Nephron progenitor cell (in vitro differentiated cells): Measurements from ENCODE around the gene CLASRP.

ENCODE experiments used
- DNase-seq: peaks from one replicate; pipeline ENCODE4 v3.0.0; 2021
- H3K27ac Mint-ChIP-seq: 2 replicates; pipeline ENCODE4 v1.8.0; 2021; ENCODE audit warnings: mild to moderate bottlenecking, moderate library complexity, mixed read lengths
- H3K27me3 Mint-ChIP-seq: 2 replicates; pipeline ENCODE4 v1.8.0; 2021; ENCODE audit warnings: mild to moderate bottlenecking, low read depth, mixed read lengths; ENCODE audit not compliant: poor library complexity
- H3K36me3 Mint-ChIP-seq: 2 replicates; pipeline ENCODE4 v1.8.0; 2021; ENCODE audit warnings: low read depth, mixed read lengths
- H3K4me1 Mint-ChIP-seq: 2 replicates; pipeline ENCODE4 v1.8.0; 2021; ENCODE audit warnings: mixed read lengths
- H3K4me3 Mint-ChIP-seq: 2 replicates; pipeline ENCODE4 v1.8.0; 2021; ENCODE audit warnings: mild to moderate bottlenecking, moderate library complexity, mixed read lengths
- H3K9me3 Mint-ChIP-seq: 2 replicates; pipeline ENCODE4 v1.8.0; 2021; ENCODE audit warnings: mild to moderate bottlenecking, moderate library complexity, mixed read lengths
- CTCF ChIP-seq: fragments of 200-600 bp; sonication (generic); IDR thresholded peaks from 2 replicates; pipeline ENCODE4 v1.5.0; 2021; ENCODE audit warnings: antibody characterized with exemption

Gene CLASRP

GRCh38 chr19:45027371-45027770 is 11.5 kb upstream of the CLASRP start:
- DNase-seq, result no peak
- H3K27ac Mint-ChIP-seq, result no peak overlapping the region
- no peaks in the 10 kb centered on the region for H3K9me3 Mint-ChIP-seq
- peaks cover 10% of the 10 kb centered on the region for H3K36me3 Mint-ChIP-seq
- no peaks in the 10 kb centered on the region for H3K27me3 Mint-ChIP-seq
- H3K4me3 Mint-ChIP-seq, result no peak overlapping the region
- no peak for TF ChIP-seq CTCF
- no peaks in the 10 kb centered on the region for H3K4me1 Mint-ChIP-seq

GRCh38 chr19:45030825-45031224 is 8.0 kb upstream of the CLASRP start:
- Mint-ChIP-seq H3K9me3 (no peaks in the 10 kb centered on the region), H3K27me3 (no peaks in the 10 kb centered on the region), H3K4me1 (no peaks in the 10 kb centered on the region), H3K36me3 (peaks cover 22% of the 10 kb centered on the region), H3K4me3 (no peak overlapping the region), H3K27ac (no peak overlapping the region)
- TF ChIP-seq CTCF, result no peak
- no peak for DNase-seq

- DNase-seq, result no peak
- H3K27ac Mint-ChIP-seq, result no peak overlapping the region
These were observed 6.4 kb upstream of the CLASRP start for GRCh38 chr19:45032421-45032820.

GRCh38 chr19:45035755-45036154 is 3.1 kb upstream of the CLASRP start:
- no peak overlapping the region for H3K4me3 Mint-ChIP-seq
- H3K36me3 Mint-ChIP-seq, result peaks cover 24% of the 10 kb centered on the region
- H3K4me1 Mint-ChIP-seq, result peaks cover 21% of the 10 kb centered on the region
- DNase-seq, result no peak
- H3K27me3 Mint-ChIP-seq, result no peaks in the 10 kb centered on the region
- no peak overlapping the region for H3K27ac Mint-ChIP-seq
- no peak for TF ChIP-seq CTCF
- no peaks in the 10 kb centered on the region for H3K9me3 Mint-ChIP-seq

More at GRCh38 chr19:45032421-45032820, 6.4 kb upstream of the CLASRP start:
- no peak for TF ChIP-seq CTCF
- no peaks in the 10 kb centered on the region for H3K27me3 Mint-ChIP-seq
- H3K4me3 Mint-ChIP-seq, result no peak overlapping the region
- peaks cover 22% of the 10 kb centered on the region for H3K36me3 Mint-ChIP-seq
- no peaks in the 10 kb centered on the region for H3K9me3 Mint-ChIP-seq
- no peaks in the 10 kb centered on the region for H3K4me1 Mint-ChIP-seq

GRCh38 chr19:45037393-45038169 is 1.3 kb upstream of the CLASRP start:
- peaks cover 28% of the 10 kb centered on the region for H3K36me3 Mint-ChIP-seq
- peak overlapping the region; percentile 98 for H3K4me3 Mint-ChIP-seq
- H3K9me3 Mint-ChIP-seq, result no peaks in the 10 kb centered on the region
- TF ChIP-seq CTCF, result no peak
- no peak for DNase-seq
- H3K4me1 Mint-ChIP-seq, result peaks cover 30% of the 10 kb centered on the region
- H3K27me3 Mint-ChIP-seq, result no peaks in the 10 kb centered on the region
- no peak overlapping the region for H3K27ac Mint-ChIP-seq
